HG03442 (cell line): ENCODE data around the gene RIC1.
"Not testable (repeated sequence)": the region's sequence is repeated elsewhere in the genome, so short reads cannot be mapped to it uniquely, and the experiment has no call there.

Source experiments
- ATAC-seq: cut with Tn5 transposase; IDR thresholded peaks from one replicate; pipeline ENCODE4 v1.9.1; 2021; ENCODE audit warnings: mild to moderate bottlenecking, moderate library complexity; ENCODE audit not compliant: unreplicated experiment

Gene RIC1

DNA sequence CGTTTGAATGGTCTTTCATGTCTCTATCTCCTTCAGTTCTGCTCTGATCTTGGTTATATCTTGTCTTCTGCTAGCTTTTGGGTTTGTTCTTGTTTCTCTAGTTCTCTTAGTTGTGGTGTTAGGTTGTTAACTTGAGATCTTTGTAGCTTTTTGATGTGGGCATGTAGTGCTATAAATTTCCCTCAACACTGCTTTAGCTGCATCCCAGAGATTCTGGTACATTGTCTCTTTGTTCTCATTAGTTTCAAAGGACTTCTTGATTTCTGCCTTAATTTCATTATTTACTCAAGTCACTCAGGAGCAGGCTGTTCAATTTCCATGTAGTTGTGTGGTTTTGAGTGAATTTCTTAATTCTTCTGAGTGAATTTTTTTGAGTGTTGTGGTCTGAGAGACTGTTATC is 33.9 kb downstream of the RIC1 start:
- ATAC-seq, result not testable (repeated sequence)

DNA sequence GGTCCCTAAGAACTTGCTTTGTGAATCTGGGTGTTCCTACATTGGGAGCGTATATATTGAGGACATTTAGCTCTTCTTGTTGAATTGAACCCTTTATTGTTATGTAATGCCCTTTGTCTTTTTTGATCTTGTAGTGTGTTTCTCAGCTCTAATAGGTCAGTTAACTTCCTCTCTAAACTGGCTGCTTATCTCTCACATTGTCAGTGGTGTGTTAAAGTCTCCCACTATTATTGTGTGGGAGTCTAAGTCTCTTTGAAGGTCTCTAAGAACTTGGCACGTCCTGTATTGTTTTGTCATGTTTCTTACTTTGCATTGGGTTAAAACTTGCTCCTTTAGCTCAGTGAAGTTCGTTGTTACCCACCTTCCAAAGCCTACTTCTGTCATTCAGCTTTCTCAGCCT is 36.2 kb downstream of the RIC1 start:
- no peak for ATAC-seq

DNA sequence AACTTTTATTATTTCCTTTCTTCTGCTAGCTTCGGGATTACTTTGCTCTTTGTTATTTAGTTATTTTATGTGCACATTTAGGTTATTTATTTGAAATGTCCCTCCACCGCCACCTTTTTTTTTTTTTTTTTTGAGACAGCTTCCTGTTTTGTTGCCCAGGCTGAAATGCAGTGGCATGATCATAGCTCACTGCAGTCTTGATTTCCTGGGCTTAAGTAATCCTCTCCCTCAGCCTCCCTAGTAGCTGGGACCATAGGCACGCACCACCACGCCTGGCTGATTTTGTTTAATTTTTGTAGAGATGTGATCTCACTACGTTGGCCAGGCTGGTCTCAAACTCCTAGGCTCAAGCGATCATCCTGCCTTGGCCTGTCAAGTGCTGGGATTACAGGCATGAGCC is 38.5 kb downstream of the RIC1 start:
- no peak for ATAC-seq

DNA sequence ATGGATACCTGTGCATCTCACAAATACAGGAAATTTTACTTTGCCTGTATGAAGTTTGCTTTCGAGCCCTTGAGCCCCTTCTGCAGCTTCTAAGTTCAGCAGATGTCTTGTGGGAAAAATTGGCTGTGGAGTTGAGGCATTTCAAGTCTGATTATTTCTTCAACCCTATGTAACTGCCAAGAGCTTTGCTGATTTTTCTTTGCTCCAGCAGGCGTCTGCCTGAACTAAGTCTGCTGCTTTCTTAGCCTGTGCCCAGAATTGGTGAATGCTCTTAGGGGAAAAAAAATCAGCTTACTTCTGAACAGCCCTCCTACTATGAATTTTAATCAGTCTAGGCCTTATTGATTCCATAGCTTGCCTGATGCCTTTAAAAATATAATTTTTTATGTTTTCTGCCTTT is 41.2 kb downstream of the RIC1 start:
- no peak for ATAC-seq

DNA sequence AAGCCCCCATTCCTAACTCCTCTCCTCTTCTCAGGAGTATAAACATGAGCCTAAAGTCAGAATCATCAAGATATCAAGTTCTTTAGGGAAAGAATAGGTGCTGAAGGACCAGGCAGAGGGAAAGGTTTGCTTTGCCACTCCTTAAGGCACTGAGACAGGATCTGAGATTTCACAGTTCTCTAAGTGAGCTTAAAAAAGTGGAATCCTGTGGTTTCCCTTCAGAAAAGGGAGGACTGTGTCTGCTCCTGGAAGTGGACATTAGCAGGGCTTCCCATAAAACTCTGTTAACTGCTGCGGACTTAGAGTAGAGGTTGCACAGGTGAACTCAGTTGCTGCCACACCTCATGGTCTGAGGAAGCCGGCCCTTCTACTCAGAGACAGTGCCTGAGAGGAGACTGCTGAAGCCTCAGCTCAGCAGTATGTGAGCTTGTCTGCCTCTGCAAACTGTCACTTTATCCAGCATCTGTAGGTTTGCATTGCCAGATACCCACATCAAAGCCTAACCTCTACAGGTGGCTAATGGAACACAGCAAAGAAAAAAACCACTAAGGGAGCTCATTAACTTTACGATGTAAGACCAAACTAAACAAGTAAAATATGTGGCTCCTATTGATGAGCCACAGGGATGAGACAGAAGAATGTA is 42.9 kb downstream of the RIC1 start:
- ATAC-seq, result no peak

DNA sequence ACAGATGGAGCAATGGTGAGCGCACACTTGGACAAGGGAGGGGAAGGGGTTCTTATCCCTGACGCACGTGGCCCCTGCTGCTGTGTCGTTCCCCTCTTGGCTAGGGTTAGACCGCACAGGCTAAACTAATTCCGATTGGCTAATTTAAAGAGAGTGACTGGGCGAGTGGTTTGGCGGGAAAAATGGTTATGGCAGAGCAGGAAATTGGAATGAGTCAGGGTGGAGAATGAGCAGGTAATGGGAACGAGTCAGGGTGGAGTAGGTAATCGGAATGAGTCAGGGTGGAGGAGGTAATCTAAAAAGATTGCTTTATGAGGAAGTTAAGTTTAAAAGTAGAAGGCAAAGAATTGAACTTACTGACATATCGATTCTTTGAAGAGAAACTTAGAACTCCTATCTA is 46.1 kb downstream of the RIC1 start:
- ATAC-seq, result not testable (repeated sequence)

DNA sequence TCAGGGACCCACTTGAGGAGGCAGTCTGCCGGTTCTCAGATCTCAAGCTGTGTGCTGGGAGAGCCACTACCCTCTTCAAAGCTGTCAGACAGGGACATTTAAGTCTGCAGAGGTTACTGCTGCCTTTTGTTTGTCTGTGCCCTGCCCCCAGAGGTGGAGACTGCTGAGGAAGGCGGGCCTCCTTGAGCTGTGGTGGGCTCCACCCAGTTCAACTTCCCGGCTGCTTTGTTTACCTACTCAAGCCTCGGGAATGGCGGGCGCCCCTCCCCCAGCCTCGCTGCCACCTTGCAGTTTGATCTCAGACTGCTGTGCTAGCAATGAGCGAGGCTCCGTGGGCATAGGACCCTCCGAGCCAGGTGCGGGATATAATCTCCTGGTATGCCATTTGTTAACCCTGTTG is 54.7 kb downstream of the RIC1 start:
- ATAC-seq, result not testable (repeated sequence)

DNA sequence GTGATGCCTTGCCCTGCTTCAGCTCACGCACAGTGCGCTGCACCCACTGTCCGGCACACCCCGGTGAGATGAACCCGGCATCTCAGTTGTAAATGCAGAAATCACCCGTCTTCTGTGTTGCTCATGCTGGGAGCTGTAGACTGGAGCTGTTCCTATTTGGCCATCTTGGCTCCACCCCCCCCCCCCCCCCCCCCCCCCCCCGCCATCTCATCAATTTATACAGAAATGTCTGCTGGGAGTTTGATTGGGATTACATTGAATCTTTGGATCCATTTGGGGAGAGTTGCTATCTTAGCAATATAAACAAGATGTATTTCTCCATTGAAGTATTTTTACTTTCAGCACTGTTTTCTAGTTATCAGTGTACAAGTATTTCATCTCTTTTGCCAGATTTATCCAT is 55.2 kb downstream of the RIC1 start:
- ATAC-seq, result no peak

DNA sequence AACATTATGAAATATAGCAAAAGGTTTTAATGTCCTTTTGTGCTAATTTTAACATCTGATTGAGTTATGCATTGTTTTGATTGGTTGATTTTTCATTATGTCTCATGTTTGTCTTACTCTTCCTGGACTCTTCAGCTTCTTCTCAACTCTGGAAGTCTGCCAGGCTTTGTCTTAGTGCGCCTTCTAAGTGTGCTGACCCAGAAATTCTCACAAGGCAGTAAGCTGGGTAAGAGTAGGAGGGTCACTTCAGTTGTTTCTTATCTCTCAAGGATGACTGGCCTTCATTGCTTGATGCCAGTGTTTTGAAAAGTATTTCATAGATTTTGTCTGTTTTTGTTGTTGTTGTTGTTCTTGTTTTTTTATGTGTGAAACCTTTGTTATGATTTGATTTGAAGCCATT is 59.2 kb downstream of the RIC1 start:
- no peak for ATAC-seq

DNA sequence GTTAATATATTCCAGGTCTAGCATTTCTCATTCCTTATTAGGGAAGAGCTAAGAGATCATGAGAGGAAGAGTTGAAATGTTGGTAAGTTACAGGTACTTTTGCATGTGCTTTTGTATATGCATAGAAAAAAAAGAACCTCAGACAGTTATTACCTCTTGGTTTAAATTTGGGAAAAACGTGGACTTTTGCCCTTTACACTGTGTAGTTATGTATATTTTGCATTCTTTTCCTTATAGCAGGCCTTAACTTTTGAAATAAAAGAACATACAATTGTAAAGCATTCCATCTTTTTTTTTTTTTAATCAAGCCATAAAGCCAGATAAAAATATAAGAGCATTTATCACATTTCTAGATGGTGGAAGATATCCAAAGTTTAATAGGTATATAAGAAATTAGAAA is 61.4 kb downstream of the RIC1 start:
- ATAC-seq, result no peak

DNA sequence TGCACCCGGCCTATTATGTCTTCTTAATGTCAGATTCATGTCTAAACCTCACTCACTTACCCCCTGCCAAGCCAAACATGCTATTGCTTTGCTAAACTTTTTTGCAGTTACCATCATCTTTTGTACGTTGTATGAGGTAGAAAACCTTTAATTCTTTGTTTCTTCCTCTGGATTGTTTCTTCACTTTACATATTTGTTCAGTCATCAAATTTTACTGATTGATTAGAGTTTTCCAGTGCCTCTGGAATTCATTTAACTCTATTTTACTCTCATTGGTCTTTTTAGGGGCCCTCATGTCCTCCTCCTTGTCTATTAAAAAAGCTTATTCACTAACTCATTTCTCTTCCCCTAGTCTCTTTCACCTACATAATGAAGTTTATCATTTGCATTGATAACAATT is 67.0 kb downstream of the RIC1 start:
- ATAC-seq, result no peak

DNA sequence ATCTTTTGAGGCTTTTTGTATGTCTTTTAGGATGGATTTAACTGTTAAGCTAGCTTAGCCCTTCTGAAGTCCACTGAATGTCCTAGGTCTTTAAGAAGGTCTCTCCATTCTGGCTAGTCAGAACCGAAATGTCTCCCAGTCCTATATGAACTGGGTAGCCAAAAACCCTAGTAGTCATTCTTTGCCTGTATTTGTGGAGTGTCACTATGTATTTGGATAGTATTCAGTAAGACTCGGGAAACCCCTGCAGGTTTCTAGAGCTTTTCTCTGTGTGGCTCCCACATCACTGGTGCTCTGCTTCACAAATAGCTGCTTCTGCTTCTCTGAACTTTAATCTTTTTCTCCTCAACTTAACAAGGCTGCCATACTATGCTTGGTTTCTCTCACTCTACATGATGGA is 68.0 kb downstream of the RIC1 start:
- ATAC-seq, result peak; percentile 68

DNA sequence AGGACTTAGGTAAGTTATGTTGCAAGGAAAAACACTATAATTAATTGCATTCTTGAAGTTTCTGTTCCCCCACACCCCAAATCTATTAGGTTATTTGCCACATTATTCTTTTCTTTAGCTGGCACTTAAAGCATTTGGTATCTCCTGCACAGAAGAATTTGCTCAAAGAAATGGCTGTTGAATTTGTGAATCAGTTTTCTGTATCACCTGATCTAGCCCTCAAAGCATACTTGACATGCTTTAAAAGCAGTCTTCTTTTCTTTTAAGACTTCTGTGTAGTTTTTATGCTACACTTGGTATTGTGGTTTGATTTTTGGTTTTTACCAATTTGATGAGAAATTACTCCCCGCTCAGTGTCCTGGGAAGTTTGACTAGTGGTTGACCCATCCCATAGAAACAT is 69.1 kb downstream of the RIC1 start:
- no peak for ATAC-seq

DNA sequence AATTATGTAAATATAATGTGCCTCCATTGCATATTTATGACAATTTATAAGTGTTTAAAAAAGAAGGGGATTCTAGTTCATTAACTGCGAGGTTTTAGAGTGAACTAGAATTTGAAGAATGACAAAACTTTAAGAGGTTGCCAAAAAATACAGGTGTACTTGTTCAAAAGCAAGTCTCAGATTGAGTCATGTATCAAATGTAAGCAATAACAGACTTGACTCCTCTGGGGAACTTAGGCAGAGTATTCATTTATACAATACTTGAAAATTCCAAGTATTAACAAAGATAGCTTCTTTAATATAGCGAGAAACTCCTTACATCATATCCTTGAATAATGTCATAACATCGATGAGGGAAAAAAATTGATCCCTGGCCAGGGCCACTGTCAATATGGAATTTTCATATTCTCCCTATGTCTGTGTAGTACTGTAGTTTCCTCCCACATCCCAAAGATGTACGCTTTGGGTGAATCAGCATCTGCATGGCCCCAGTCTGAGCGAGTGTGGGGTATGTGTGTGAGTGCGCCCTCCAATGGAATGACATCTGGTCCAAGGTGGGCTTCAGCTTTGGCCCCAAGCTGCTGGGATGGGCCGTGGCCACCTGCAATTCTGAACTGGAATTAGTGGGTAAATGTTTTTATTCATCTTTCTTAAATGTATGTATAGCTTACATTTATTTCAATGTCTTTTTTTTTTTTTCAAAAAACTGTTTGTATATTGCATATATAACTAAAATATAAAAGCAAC is 70.1 kb downstream of the RIC1 start:
- ATAC-seq, result no peak

DNA sequence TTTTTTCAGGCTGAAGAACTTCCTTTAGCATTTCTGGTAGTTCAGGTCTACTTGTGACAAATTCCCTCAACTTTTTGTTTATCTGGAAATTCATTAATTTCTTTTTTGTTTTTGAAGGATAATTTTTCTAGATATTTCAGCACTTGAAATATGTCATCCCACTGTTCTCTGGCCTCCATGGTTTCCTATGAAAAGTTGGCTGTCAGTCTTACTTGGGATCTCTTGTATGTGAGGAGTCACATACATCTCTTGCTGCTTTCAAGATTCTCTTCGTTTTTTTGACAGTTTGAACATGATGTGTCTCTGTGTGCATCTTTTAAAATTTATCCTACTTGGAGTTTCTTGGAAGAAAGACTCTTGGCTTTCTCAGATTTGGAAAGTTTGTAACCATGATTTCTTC is 79.5 kb downstream of the RIC1 start:
- ATAC-seq, result no peak

DNA sequence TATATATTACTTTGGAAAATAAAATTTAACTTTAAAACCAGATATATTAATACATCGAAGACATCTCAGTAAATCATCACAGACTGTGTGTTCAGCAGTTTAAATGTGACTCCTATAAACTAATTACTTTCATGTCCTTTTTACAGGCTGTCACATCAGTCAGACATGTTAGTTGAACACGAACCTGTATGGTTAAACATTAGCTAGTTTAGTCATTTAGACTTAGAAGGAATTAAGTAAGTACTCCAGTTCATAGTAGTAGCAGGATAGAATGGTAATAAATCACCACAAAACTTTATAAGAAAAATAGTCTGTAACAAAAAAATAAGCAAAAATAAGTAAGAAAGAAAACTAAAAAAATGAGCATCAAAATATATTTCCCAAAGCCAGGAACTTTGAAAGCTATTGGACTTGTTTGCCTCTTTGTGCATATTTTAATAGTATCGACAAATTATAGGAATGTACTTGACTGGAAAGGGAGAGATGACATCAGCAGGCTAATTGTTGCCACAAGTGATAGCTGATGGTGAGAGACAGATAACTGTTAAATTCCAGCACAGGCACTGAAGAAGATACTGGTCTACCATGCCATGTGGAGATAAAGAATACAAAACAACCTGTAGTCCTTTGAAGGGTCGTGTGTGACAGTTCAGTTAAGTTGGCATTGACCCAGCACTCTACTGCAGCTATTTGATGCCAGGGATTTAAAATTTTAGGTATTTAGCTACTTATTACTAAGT is 83.9 kb downstream of the RIC1 start:
- no peak for ATAC-seq

DNA sequence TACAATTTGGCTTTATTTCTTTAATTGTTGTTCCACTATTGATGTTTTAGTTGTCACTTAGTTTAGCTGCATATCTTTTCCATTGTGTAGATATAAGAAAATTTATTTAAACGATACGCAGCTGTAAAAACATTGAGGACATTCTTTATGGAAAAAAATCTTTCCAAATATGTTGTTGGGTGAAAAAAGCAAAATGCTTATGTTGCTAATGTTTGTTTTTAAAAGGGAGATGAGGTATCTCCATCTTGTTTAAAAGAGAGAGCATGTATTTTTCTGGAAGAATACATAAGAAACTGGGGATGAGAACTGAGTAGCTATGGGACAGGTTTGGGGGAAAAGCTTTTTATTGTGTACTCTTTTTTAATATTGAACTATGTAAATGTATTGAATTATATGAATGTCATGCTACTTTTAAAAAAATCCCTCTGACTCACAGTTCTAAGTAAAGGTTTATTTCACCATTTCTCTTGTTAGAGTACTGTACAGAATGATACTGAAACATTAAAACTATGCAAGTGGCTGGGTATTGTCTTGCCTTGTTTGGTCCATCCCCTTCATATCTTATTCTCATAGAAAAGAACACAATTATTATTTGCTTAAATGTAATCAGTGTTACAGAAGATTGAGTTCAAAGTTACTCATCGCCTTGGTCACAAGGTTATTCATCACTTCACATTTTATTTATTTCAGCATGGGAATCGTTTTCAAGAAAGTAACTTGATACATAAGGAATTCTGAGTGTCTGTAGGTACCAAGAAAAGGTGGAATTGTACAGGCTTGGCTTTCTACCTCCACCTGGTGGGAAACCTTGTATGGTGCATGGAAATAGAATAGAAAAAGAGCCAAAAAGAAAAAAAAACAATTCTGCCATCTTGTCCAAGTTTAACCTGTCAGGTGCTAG is 85.8 kb downstream of the RIC1 start:
- no peak for ATAC-seq

DNA sequence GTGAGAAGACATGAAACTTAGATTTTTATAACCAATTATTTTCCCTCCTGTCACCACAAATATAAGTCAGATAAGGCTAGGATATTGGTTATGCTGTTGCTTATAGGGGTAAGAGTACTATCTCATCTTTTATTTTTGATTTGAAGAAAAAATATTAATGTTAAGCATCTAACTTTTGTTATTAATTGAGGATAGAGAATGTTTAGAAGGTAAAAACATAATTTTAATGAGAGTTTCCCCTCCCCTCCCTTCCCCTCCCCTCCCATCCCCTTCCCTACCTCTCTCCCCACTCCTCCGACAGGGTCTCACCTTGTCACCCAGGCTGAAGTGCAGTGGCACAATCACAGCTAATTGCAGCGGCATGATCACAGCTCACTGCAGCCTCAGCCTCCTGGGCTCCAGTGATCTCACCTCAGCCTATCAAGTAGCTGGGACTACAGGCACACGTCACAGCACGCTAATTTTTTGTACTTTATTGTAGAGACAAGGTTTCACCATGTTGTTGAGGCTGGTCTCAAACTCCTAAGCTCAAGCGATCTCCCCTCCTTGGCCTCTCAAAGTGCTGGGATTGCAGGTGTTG is 86.7 kb downstream of the RIC1 start:
- ATAC-seq, result no peak

DNA sequence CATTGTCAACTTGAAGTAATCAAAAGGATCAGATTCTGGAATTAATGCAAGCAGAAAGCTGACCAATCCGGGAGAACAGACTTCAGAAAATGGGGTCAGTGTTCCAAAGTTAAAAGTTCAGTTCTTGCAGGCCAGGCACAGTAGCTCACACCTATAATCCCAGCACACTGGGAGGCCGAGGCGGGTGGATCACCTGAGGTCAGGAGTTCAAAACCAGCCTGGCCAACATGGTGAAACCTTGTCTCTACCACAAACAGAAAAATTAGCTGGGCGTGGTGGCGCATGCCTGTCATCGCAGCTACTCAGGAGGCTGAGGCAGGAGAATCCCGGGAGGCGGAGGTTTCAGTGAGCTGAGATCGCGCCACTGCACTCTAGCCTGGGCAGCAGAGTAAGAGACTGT is 88.5 kb downstream of the RIC1 start:
- not testable (repeated sequence) for ATAC-seq

DNA sequence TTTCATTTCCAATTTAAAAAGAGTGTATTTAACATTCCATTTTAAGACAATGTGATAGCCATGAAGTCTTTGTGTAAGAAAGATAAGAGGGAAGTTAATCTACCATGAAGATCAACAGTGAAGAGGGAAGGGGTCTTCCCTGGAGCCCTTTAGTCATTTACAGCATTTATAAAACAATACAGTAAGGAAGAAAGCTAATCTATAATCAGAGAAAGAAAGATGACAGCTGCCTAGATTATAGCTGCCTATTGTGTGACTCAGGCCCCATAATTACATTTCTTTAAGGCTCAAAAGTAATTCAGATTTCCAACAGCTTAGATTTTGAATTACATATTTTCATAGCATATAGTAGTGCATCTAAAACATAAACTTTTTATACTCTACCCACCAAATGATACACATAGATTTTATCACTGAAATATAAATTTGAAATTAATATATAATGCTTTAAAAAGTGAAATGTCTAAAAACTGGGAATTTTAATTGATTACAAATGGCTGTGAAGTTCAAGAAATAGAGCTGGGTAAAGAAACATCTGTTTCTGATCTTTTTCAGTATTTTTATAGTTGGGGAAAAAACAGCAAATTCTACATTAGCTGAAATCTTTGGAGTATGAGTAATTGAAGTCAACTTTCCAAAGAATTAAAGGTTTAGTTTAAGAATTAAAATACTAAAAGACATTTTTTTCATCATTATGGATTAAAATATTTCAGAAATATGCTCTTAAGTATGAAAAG is 89.6 kb downstream of the RIC1 start:
- no peak for ATAC-seq
